H1 (cell line): ENCODE data around the gene AATK. TPM values are rescaled to one million over a fixed set of nuclear protein-coding genes. Genes with fewer than 3 reads are reported as not detected.

Source experiments
- CTCF ChIA-PET: fragments of 300-600 bp; sonication (Branson Sonifier 250); formaldehyde crosslinking; loops from one replicate; lab custom pipeline; 2021; ENCODE audit not compliant: partially characterized antibody; lab: Charles Lee
- POLR2A ChIA-PET: fragments of 300-600 bp; sonication (Branson Sonifier 250); formaldehyde crosslinking; loops from one replicate; lab custom pipeline; 2021; ENCODE audit warnings: inconsistent platforms; ENCODE audit not compliant: partially characterized antibody; lab: Charles Lee
- DNase-seq, 2 experiments: peaks; one replicate each; pipeline versions ENCODE4 v3.0.0 to v3.0.0-alpha.2; 2010 to 2022; ENCODE audit warnings: low spot score in 2 of 2, low read depth in 1 of 2, mixed read lengths in 1 of 2
- FAIRE-seq: peaks from 2 replicates; lab custom pipeline; 2011; peaks lifted over from hg19 to GRCh38; lab: Jason Lieb, UNC
- H2AFZ ChIP-seq: 2 replicates; pipeline ENCODE4 v1.8.1; 2012; ENCODE audit warnings: low read length, inconsistent platforms
- H2AK5ac ChIP-seq: 2 replicates; pipeline ENCODE4 v1.6.1; 2013; ENCODE audit warnings: low read depth, low read length
- H2BK120ac ChIP-seq: replicated peaks from 2 replicates; pipeline ENCODE3; 2013; ENCODE audit warnings: low read depth, low read length, inconsistent platforms
- H2BK12ac ChIP-seq: 2 replicates; pipeline ENCODE4 v1.6.1; 2013; ENCODE audit warnings: low read depth, low read length
- H2BK15ac ChIP-seq: 2 replicates; pipeline ENCODE4 v1.6.1; 2013; ENCODE audit warnings: low read length
- H2BK20ac ChIP-seq: 2 replicates; pipeline ENCODE4 v1.6.1; 2013; ENCODE audit warnings: low read length
- H2BK5ac ChIP-seq: 2 replicates; pipeline ENCODE4 v1.6.1; 2013; ENCODE audit warnings: low read depth, low read length
- H3K14ac ChIP-seq: 2 replicates; pipeline ENCODE4 v1.6.1; 2013; ENCODE audit warnings: inconsistent platforms; ENCODE audit not compliant: insufficient read length
- H3K18ac ChIP-seq: 2 replicates; pipeline ENCODE4 v1.6.1; 2013; ENCODE audit warnings: low read length; ENCODE audit errors: extremely low read depth
- H3K23ac ChIP-seq: 2 replicates; pipeline ENCODE4 v1.6.1; 2013; ENCODE audit warnings: inconsistent platforms; ENCODE audit not compliant: insufficient read length
- H3K23me2 ChIP-seq: 2 replicates; pipeline ENCODE4 v1.6.1; 2013; ENCODE audit warnings: low read depth, low read length
- H3K27ac ChIP-seq: 2 replicates; pipeline ENCODE4 v1.6.1; 2011; ENCODE audit warnings: low read depth, low read length, inconsistent platforms
- H3K27me3 ChIP-seq, 4 experiments: replicated peaks in 1 of 4; 1 replicate in 1 of 4; 2 replicates in 3 of 4; pipeline versions ENCODE4 v1.6.1 to v1.8.1; 2011 to 2013; ENCODE audit warnings: low read length in 3 of 4, mild to moderate bottlenecking in 3 of 4, inconsistent platforms in 2 of 4, mixed read lengths in 2 of 4, moderate library complexity in 1 of 4; ENCODE audit not compliant: control insufficient read depth in 3 of 4, insufficient read depth in 3 of 4; ENCODE audit errors: extremely low read depth in 1 of 4
- H3K36me3 ChIP-seq, 4 experiments: 2 replicates each; pipeline versions ENCODE4 v1.6.1 to v1.8.1; 2011 to 2013; ENCODE audit warnings: mild to moderate bottlenecking in 4 of 4, low read length in 3 of 4, moderate library complexity in 2 of 4, control low read depth in 1 of 4, inconsistent platforms in 1 of 4; ENCODE audit not compliant: insufficient read depth in 4 of 4, control insufficient read depth in 2 of 4
- H3K4ac ChIP-seq: replicated peaks from 2 replicates; pipeline ENCODE3; 2013; ENCODE audit warnings: low read length, low read depth, mixed read lengths, inconsistent platforms; ENCODE audit not compliant: insufficient read length
- H3K4me1 ChIP-seq, 4 experiments: replicated peaks in 1 of 4; 1 replicate in 1 of 4; 2 replicates in 3 of 4; pipeline versions ENCODE4 v1.6.1 to v1.8.1; 2011 to 2013; ENCODE audit warnings: low read length in 3 of 4, inconsistent platforms in 2 of 4, mixed read lengths in 1 of 4; ENCODE audit not compliant: insufficient read depth in 4 of 4, control insufficient read depth in 3 of 4
- H3K4me2 ChIP-seq, 2 experiments: 2 replicates each; pipeline versions ENCODE4 v1.6.1 to v1.8.1; 2011 to 2013; ENCODE audit warnings: low read depth in 2 of 2, low read length in 2 of 2, control low read depth in 1 of 2, inconsistent platforms in 1 of 2, mild to moderate bottlenecking in 1 of 2; ENCODE audit not compliant: insufficient read depth in 1 of 2
- H3K4me3 ChIP-seq, 4 experiments: fragments of 200-600, 300-600 bp in 1 of 4; sonication (generic), shearing (Covaris generic), sonication (Bioruptor Twin) in 1 of 4; 2 replicates each; pipeline versions ENCODE4 v1.5.1 to v1.8.1; 2011 to 2016; ENCODE audit warnings: low read length in 4 of 4, low read depth in 3 of 4, control low read depth in 2 of 4, inconsistent platforms in 2 of 4, mild to moderate bottlenecking in 2 of 4, mixed read lengths in 1 of 4, moderate library complexity in 1 of 4; ENCODE audit not compliant: insufficient read depth in 2 of 4; ENCODE audit errors: extremely low read depth in 1 of 4
- H3K56ac ChIP-seq: replicated peaks from 2 replicates; pipeline ENCODE3; 2013; ENCODE audit warnings: low read depth, mild to moderate bottlenecking, mixed read lengths, low read length, inconsistent platforms; ENCODE audit not compliant: insufficient read length
- H3K79me1 ChIP-seq: 2 replicates; pipeline ENCODE4 v1.6.1; 2013; ENCODE audit warnings: low read depth, low read length, control low read depth
- H3K79me2 ChIP-seq, 2 experiments: 2 replicates each; pipeline versions ENCODE4 v1.6.1 to v1.8.1; 2012 to 2013; ENCODE audit warnings: low read length in 2 of 2, mild to moderate bottlenecking in 2 of 2, inconsistent platforms in 1 of 2; ENCODE audit not compliant: insufficient read depth in 2 of 2, control insufficient read depth in 1 of 2
- H3K9ac ChIP-seq, 4 experiments: replicated peaks in 1 of 4; 1 replicate in 1 of 4; 2 replicates in 3 of 4; pipeline versions ENCODE4 v1.6.1 to v1.8.1; 2011 to 2013; ENCODE audit warnings: low read depth in 3 of 4, low read length in 3 of 4, control low read depth in 2 of 4, mild to moderate bottlenecking in 2 of 4, moderate library complexity in 2 of 4, inconsistent platforms in 1 of 4; ENCODE audit errors: extremely low read depth in 1 of 4
- H3K9me3 ChIP-seq, 2 experiments: 2 replicates each; pipeline versions ENCODE4 v1.6.1 to v1.8.1; 2012 to 2013; ENCODE audit warnings: mild to moderate bottlenecking in 2 of 2, moderate library complexity in 2 of 2, control low read depth in 1 of 2, inconsistent platforms in 1 of 2, low read depth in 1 of 2, low read length in 1 of 2, mixed read lengths in 1 of 2; ENCODE audit not compliant: insufficient read depth in 2 of 2
- H4K20me1 ChIP-seq, 2 experiments: replicated peaks in 1 of 2; 2 replicates each; pipeline versions ENCODE3 to v1.8.1; 2011 to 2013; ENCODE audit warnings: inconsistent platforms in 2 of 2, low read length in 2 of 2, mild to moderate bottlenecking in 1 of 2; ENCODE audit not compliant: insufficient read depth in 2 of 2, control insufficient read depth in 1 of 2
- H4K5ac ChIP-seq: 2 replicates; pipeline ENCODE4 v1.6.1; 2013; ENCODE audit warnings: low read length, low read depth, mixed read lengths, inconsistent platforms; ENCODE audit not compliant: insufficient read length
- H4K8ac ChIP-seq: 2 replicates; pipeline ENCODE4 v1.8.0; 2013; ENCODE audit warnings: mild to moderate bottlenecking, moderate library complexity, low read length, inconsistent platforms; ENCODE audit not compliant: insufficient read depth; ENCODE audit errors: extremely low read depth
- H4K91ac ChIP-seq: replicated peaks from 2 replicates; pipeline ENCODE3; 2013; ENCODE audit warnings: low read length, mixed read lengths, inconsistent platforms; ENCODE audit not compliant: insufficient read length
- BACH1 ChIP-seq: IDR thresholded peaks from 2 replicates; pipeline ENCODE4 v1.6.1; 2012; ENCODE audit warnings: low read length, improper control_type of control experiment
- BRCA1 ChIP-seq: IDR thresholded peaks from 2 replicates; pipeline ENCODE4 v1.6.1; 2012; ENCODE audit warnings: low read depth, low read length, improper control_type of control experiment
- CHD2 ChIP-seq: IDR thresholded peaks from 2 replicates; pipeline ENCODE4 v1.6.1; 2012; ENCODE audit warnings: low read length, improper control_type of control experiment
- CREB1 ChIP-seq: IDR thresholded peaks from 2 replicates; pipeline ENCODE4 v1.6.1; 2012; ENCODE audit warnings: inconsistent platforms
- GTF2F1 ChIP-seq: IDR thresholded peaks from 2 replicates; pipeline ENCODE4 v1.6.1; 2012; ENCODE audit warnings: low read depth, low read length, improper control_type of control experiment, borderline replicate concordance
- HDAC6 ChIP-seq: IDR thresholded peaks from one replicate; pipeline ENCODE4 v1.7.1; 2012; ENCODE audit warnings: low read depth, mild to moderate bottlenecking, inconsistent platforms, low read length, moderate library complexity
- JUND ChIP-seq: IDR thresholded peaks from 2 replicates; pipeline ENCODE4 v1.6.1; 2011; ENCODE audit warnings: mild to moderate bottlenecking, improper control_type of control experiment, low read length
- KDM1A ChIP-seq: fragments of 200-600, 300-600 bp; sonication (generic); IDR thresholded peaks from 2 replicates; pipeline ENCODE4 v1.7.1; 2016; ENCODE audit warnings: mild to moderate bottlenecking, low read length, borderline replicate concordance
- MAX ChIP-seq: IDR thresholded peaks from 2 replicates; pipeline ENCODE4 v1.6.1; 2012; ENCODE audit warnings: inconsistent platforms
- POU5F1 ChIP-seq: IDR thresholded peaks from 2 replicates; pipeline ENCODE4 v1.6.1; 2011; ENCODE audit warnings: low read depth, mild to moderate bottlenecking, low read length, moderate library complexity
- RAD21 ChIP-seq, 2 experiments: IDR thresholded peaks in 1 of 2; conservative IDR thresholded peaks in 1 of 2; 2 replicates each; pipeline ENCODE4 v1.6.1; 2011; ENCODE audit warnings: low read depth in 2 of 2, low read length in 2 of 2, improper control_type of control experiment in 1 of 2, inconsistent platforms in 1 of 2, mild to moderate bottlenecking in 1 of 2, moderate library complexity in 1 of 2
- SP2 ChIP-seq: IDR thresholded peaks from 2 replicates; pipeline ENCODE4 v1.6.1; 2012; ENCODE audit warnings: mild to moderate bottlenecking, low read length, inconsistent platforms
- TAF7 ChIP-seq: optimal IDR thresholded peaks from 2 replicates; pipeline ENCODE3; 2011; ENCODE audit warnings: low read depth, mild to moderate bottlenecking, inconsistent platforms, low read length, moderate library complexity, borderline replicate concordance
- USF2 ChIP-seq: IDR thresholded peaks from 2 replicates; pipeline ENCODE4 v1.6.1; 2011; ENCODE audit warnings: low read length, improper control_type of control experiment
- WGBS, 2 experiments: shearing (Covaris generic) in 1 of 2; methylation state at CpG; one replicate each; pipeline versions ENCODE4 v1.1.6 to v1.1.7; 2013 to 2015; ENCODE audit warnings: low lambda C conversion rate in 2 of 2, mixed read lengths in 2 of 2, inconsistent platforms in 1 of 2, low coverage in 1 of 2, missing lambda C conversion rate in 1 of 2; ENCODE audit not compliant: insufficient replicate concordance in 2 of 2, insufficient coverage in 1 of 2, insufficient read length in 1 of 2; ENCODE audit errors: extremely low coverage in 1 of 2, missing lambda C conversion rate in 1 of 2; 5-methylcytosine and 5-hydroxymethylcytosine counted together
- polyA plus RNA-seq, 7 experiments: library from polyadenylated mRNA; depleted of rRNA in 3 of 7; stranded (reverse) in 5 of 7; unstranded in 2 of 7; fragments of >200 nt in 5 of 7; fragments of 200-250 nt in 2 of 7; gene quantifications; 1 replicate in 5 of 7; 2 replicates in 1 of 7; 4 replicates in 1 of 7; pipeline versions ENCODE4 v1.2.1 to v1.2.3, GENCODE V29; 2011 to 2013; ENCODE audit warnings: missing spikeins in 2 of 7, mixed read lengths in 2 of 7
- total RNA-seq: library from RNA; stranded (reverse); fragmentation: NEBNext Ultra II Directional; extraction: Animal tissue kit (Norgen Biotek cat#: 25700); gene quantifications from 2 replicates; pipeline ENCODE4 v1.2.1, GENCODE V29; 2021

AATK gene
- total and polyA plus RNA-seq, 2 of the 8 experiments (the other 6 are each of a cell fraction or from before 2014, with no cell fraction given) = 1.7 to 3.5 TPM

- Histone ChIP-seq H3K27ac (no peak overlapping the region), H3K9me3 (no peaks in the 10 kb centered on the region), H3K14ac (no peak overlapping the region), H4K8ac (no peak overlapping the region), H3K79me2 (no peaks in the 10 kb centered on the region), H3K23me2 (no peaks in the 10 kb centered on the region), H2BK120ac (no peak overlapping the region), H2BK12ac (no peak overlapping the region), H2BK5ac (no peak overlapping the region), H2BK15ac (no peak overlapping the region), H3K18ac (no peak overlapping the region), H3K4ac (no peak overlapping the region), H3K79me1 (peaks cover 7% of the 10 kb centered on the region; the same call in 1 of the 2 replicates), H3K4me1 (peaks cover 0 to 12% (median 5%) of the 10 kb centered on the region in 4 experiments; a peak in 4 of 7 replicates), H3K4me2 (no peak overlapping the region), H3K23ac (no peak overlapping the region), H4K91ac (no peak overlapping the region), H3K56ac (no peak overlapping the region), H2BK20ac (no peak overlapping the region), H4K5ac (no peak overlapping the region), H3K27me3 (no peaks in the 10 kb centered on the region), H3K9ac (no peak overlapping the region), H2AFZ (no peak overlapping the region), H4K20me1 (peaks cover 2 to 4% of the 10 kb centered on the region in 2 experiments), H3K4me3 (no peak overlapping the region), H2AK5ac (no peak overlapping the region), H3K36me3 (no peaks in the 10 kb centered on the region)
- 96% methylated on average over 11 of the region's 20 CpGs; no CpG with 5 or more reads in 1 of the 2 experiments for WGBS, 2 experiments
- no peak for FAIRE-seq
- POLR2A ChIA-PET = interaction anchor here (1.4 kb wide), 1 partner anchor 32 kb away, joined by 4 read pairs; the partner anchor contains the start of gene BAIAP2
- DNase-seq = no peak
- CTCF ChIA-PET = interaction anchor here (0.7 to 1.7 kb wide), 4 partner anchors 10 to 35 kb away, joined by 3 to 5 read pairs (median 4); no protein-coding TSS in a partner anchor
- TF ChIP-seq KDM1A (no peak), GTF2F1 (no peak), RAD21 (IDR thresholded peaks at IDR 0.05 in 1 of 2, conservative IDR thresholded peaks at IDR 0.05 in 1 of 2; ENCODE audit: low read depth in 2 of 2, low read length in 2 of 2) (no peak), MAX (no peak), HDAC6 (no peak), POU5F1 (no peak), CHD2 (no peak), USF2 (no peak), BACH1 (no peak), SP2 (no peak), BRCA1 (no peak), CREB1 (no peak), JUND (no peak), TAF7 (no peak)
These were observed 98.6 kb downstream of the AATK start for GRCh38 chr17:81067391-81067811.
